Mucosa of stomach (tissue), 1 donor: ENCODE data around the gene TTLL8.

Source experiments
- H3K27me3 ChIP-seq: one replicate; pipeline ENCODE4 v1.7.0; 2013; ENCODE audit warnings: mild to moderate bottlenecking, low read length; ENCODE audit not compliant: control insufficient read depth, insufficient read depth
- H3K36me3 ChIP-seq: one replicate; pipeline ENCODE4 v1.7.0; 2013; ENCODE audit warnings: low read length; ENCODE audit not compliant: control insufficient read depth, insufficient read depth
- H3K4me1 ChIP-seq: one replicate; pipeline ENCODE4 v1.7.0; 2013; ENCODE audit warnings: mild to moderate bottlenecking, low read length; ENCODE audit not compliant: control insufficient read depth, insufficient read depth
- H3K4me3 ChIP-seq: one replicate; pipeline ENCODE4 v1.7.0; 2013; ENCODE audit warnings: low read length
- H3K9ac ChIP-seq: one replicate; pipeline ENCODE4 v1.7.0; 2013; ENCODE audit warnings: mild to moderate bottlenecking, low read length, moderate library complexity
- H3K9me3 ChIP-seq: one replicate; pipeline ENCODE4 v1.7.0; 2013; ENCODE audit warnings: mild to moderate bottlenecking, low read length, moderate library complexity; ENCODE audit not compliant: control insufficient read depth
- donor health status: Pancreatic carcinoma.

The TTLL8 gene

GRCh38 chr22:50044485-50045118 lies 13.5 kb downstream of the TTLL8 start:
- Histone ChIP-seq H3K9ac (no peak overlapping the region), H3K27me3 (no peaks in the 10 kb centered on the region), H3K4me3 (no peak overlapping the region), H3K4me1 (no peaks in the 10 kb centered on the region), H3K36me3 (no peaks in the 10 kb centered on the region), H3K9me3 (no peaks in the 10 kb centered on the region)

GRCh38 chr22:50041361-50042065 lies 16.6 kb downstream of the TTLL8 start:
- Histone ChIP-seq H3K9ac (no peak overlapping the region), H3K36me3 (no peaks in the 10 kb centered on the region), H3K4me3 (no peak overlapping the region), H3K9me3 (no peaks in the 10 kb centered on the region), H3K27me3 (no peaks in the 10 kb centered on the region), H3K4me1 (no peaks in the 10 kb centered on the region)

GRCh38 chr22:50040717-50041116 lies 17.4 kb downstream of the TTLL8 start:
- Histone ChIP-seq H3K27me3 (no peaks in the 10 kb centered on the region), H3K4me1 (no peaks in the 10 kb centered on the region), H3K9me3 (no peaks in the 10 kb centered on the region), H3K4me3 (no peak overlapping the region), H3K36me3 (no peaks in the 10 kb centered on the region), H3K9ac (no peak overlapping the region)

GRCh38 chr22:50039669-50040443 lies 18.2 kb downstream of the TTLL8 start:
- Histone ChIP-seq H3K9ac (no peak overlapping the region), H3K27me3 (no peaks in the 10 kb centered on the region), H3K4me3 (no peak overlapping the region), H3K36me3 (no peaks in the 10 kb centered on the region), H3K4me1 (no peaks in the 10 kb centered on the region), H3K9me3 (no peaks in the 10 kb centered on the region)

GRCh38 chr22:50035976-50036724 lies 21.9 kb downstream of the TTLL8 start:
- Histone ChIP-seq H3K9ac (no peak overlapping the region), H3K9me3 (no peaks in the 10 kb centered on the region), H3K36me3 (no peaks in the 10 kb centered on the region), H3K4me3 (no peak overlapping the region), H3K4me1 (no peaks in the 10 kb centered on the region), H3K27me3 (peaks cover 2% of the 10 kb centered on the region)

GRCh38 chr22:50035131-50035881 lies 22.8 kb downstream of the TTLL8 start:
- H3K27me3 ChIP-seq: peaks cover 10% of the 10 kb centered on the region
- no peaks in the 10 kb centered on the region for H3K9me3 ChIP-seq
- no peak overlapping the region for H3K4me3 ChIP-seq
- H3K36me3 ChIP-seq: no peaks in the 10 kb centered on the region
- H3K9ac ChIP-seq: no peak overlapping the region
- H3K4me1 ChIP-seq: no peaks in the 10 kb centered on the region

GRCh38 chr22:50034126-50035081 lies 23.7 kb downstream of the TTLL8 start:
- Histone ChIP-seq H3K4me1 (peaks cover 3% of the 10 kb centered on the region), H3K9ac (no peak overlapping the region), H3K36me3 (no peaks in the 10 kb centered on the region), H3K9me3 (no peaks in the 10 kb centered on the region), H3K27me3 (peaks cover 10% of the 10 kb centered on the region), H3K4me3 (no peak overlapping the region)

- Histone ChIP-seq H3K4me1 (peaks cover 3% of the 10 kb centered on the region), H3K36me3 (no peaks in the 10 kb centered on the region), H3K27me3 (peaks cover 10% of the 10 kb centered on the region), H3K4me3 (no peak overlapping the region), H3K9me3 (no peaks in the 10 kb centered on the region), H3K9ac (no peak overlapping the region)
These were observed 25.0 kb downstream of the TTLL8 start for GRCh38 chr22:50032941-50033601.

GRCh38 chr22:50032109-50032871 lies 25.8 kb downstream of the TTLL8 start:
- Histone ChIP-seq H3K36me3 (no peaks in the 10 kb centered on the region), H3K9me3 (no peaks in the 10 kb centered on the region), H3K27me3 (peaks cover 10% of the 10 kb centered on the region), H3K9ac (no peak overlapping the region), H3K4me1 (peaks cover 3% of the 10 kb centered on the region), H3K4me3 (no peak overlapping the region)
